Activated CD4-positive, alpha-beta T cell treated with anti-CD3 and anti-CD28 coated beads, Interleukin-2, amount 50 U/mL, for 4 hours (primary cell): ENCODE results near the gene TPRN.
A peak's percentile ranks its signal among the peaks of the same experiment; 100 is the strongest.
"Not testable (repeated sequence)": the region's sequence is repeated elsewhere in the genome, so short reads cannot be mapped to it uniquely, and the experiment has no call there.

ENCODE experiments used
- DNase-seq, 2 experiments: peaks; one replicate each; pipeline ENCODE4 v3.0.0-alpha.2; 2020

The TPRN gene, protein sequence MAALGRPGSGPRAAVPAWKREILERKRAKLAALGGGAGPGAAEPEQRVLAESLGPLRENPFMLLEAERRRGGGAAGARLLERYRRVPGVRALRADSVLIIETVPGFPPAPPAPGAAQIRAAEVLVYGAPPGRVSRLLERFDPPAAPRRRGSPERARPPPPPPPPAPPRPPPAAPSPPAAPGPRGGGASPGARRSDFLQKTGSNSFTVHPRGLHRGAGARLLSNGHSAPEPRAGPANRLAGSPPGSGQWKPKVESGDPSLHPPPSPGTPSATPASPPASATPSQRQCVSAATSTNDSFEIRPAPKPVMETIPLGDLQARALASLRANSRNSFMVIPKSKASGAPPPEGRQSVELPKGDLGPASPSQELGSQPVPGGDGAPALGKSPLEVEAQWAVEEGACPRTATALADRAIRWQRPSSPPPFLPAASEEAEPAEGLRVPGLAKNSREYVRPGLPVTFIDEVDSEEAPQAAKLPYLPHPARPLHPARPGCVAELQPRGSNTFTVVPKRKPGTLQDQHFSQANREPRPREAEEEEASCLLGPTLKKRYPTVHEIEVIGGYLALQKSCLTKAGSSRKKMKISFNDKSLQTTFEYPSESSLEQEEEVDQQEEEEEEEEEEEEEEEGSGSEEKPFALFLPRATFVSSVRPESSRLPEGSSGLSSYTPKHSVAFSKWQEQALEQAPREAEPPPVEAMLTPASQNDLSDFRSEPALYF

DNA sequence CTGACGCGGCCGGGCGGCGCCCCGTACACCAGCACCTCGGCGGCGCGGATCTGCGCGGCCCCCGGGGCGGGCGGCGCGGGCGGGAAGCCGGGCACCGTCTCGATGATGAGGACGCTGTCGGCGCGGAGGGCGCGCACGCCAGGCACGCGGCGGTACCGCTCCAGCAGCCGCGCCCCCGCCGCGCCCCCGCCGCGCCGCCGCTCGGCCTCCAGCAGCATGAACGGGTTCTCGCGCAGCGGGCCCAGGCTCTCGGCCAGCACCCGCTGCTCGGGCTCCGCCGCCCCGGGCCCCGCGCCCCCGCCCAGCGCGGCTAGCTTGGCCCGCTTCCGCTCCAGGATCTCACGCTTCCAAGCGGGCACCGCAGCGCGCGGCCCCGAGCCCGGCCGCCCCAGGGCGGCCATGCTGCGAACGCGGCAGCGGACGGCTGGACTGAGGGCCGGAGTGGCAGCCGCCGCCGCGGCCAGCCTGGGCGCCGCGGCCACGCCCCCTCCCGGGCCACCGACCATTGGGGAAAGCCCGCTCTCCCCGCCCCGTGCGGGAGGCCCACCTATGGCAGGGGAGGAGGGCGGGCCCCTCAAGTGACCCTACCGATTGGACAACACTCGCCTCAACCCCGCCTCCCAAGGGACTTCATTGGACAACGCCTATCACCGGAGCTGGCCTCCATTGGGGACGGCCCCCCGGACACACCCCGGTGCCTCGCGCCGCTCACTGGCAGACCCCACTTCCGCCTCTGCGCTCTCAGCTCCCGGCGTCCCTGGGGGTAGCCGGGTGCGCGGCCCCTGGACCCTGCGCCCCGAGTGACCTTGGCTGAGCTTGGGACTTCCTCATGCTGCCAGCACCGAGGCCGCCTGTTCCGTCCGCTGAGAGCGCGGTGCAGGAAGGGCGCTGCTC lies at the start of gene TPRN:
TPRN (minus strand) TSS at position 431 of the 894 bp plus-strand sequence; CDS start at position 401, 30 bp downstream.
- DNase-seq, result peak; percentile 98 to 99

DNA sequence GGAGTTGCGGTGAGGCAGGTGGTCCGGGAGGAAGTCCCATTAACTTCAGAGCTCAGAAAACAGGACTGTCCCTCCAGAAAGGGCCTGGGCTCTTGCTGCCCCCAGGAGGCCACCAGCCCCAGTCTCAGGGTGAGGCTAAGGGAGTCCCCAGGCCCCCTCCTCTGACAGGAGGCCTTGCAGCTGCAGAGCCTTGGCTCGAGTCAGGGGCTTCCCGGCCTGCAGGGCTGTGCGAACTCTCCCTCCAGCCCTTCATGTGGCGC lies 47.3 kb upstream of the TPRN start:
- DNase-seq, result no peak

DNA sequence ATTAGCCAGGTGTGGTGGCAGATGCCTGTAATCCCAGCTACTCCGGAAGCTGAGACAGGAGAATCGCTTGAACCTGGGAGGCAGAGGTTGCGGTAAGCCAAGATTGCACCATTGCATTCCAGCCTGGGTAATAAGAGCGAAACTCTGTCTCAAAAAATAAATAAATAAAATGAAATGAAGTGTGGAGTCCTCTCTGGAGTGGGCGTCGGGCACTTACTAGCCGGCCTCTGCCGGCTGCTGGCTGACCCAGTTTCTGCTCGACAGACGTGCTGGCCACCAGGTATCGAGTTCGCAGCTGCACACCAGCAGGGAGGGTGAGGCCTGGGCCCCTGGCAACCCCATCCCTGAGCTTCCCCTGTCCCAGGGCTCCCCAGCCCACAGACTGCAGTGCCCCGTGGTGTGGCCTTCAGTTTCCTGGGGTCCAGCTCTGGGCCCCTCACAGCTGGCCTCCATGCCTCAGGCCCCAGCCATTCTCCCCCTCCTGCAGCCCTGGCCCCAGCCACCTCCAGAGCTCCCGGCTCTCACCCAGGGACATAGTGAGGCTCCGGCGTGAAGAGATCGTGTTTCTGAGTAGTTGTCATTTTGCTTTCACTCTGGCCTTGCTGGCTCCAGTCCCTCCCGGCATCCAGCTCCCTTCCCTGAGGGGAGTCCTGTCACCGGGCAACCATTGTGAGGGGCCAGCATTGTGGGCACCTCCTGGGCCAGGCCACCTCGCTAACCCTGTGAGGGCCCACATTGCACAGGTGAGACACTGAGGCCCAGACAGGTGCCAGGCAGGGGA lies 46.8 kb upstream of the TPRN start:
- no peak for DNase-seq

DNA sequence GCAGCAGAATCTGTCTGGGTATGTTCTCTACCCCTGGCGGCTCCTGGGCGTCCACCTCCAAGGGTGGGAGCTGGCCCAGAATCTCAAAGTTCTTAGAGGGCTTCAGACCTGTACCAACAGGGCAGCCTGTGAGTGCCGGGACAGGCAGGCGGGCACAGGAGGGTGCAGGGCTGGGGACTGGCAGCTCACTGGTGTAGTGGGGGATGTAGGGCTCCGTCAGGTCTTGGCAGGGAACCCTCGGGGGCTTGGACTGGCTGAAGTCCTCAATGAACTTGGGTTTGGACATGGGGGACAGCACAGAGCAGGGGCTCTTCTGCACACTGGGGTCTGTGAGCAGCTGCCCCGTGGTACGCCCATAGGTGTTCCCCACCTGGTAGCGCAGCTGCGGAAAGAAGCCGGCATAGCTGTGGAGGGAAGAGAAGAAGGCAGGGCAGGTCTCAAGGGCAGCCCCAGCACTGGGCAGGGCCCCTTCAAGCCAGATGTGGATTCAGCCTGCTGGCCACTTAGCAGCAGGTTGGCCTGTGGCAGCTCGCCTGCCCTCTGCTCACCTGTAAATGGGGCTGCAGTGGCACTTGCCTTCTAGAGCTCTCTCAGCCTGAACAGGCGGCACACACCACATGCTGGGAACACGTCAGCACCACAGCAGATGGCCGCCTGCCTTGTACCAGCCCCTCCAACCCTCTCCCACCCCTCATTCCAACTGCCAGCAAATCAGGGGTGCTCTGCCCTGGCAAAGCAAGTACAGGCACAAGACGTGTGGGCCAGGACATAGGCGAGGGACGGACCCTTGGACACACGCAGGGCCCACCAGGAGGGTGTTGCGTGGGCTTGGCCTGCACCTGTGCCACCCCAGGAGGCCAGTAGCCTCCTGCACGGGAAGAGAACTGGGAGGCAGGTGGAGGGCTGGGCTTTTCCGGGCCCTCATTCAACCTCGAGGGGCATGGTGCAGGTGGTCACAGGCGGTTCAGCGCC lies 45.2 kb upstream of the TPRN start:
- no peak for DNase-seq

DNA sequence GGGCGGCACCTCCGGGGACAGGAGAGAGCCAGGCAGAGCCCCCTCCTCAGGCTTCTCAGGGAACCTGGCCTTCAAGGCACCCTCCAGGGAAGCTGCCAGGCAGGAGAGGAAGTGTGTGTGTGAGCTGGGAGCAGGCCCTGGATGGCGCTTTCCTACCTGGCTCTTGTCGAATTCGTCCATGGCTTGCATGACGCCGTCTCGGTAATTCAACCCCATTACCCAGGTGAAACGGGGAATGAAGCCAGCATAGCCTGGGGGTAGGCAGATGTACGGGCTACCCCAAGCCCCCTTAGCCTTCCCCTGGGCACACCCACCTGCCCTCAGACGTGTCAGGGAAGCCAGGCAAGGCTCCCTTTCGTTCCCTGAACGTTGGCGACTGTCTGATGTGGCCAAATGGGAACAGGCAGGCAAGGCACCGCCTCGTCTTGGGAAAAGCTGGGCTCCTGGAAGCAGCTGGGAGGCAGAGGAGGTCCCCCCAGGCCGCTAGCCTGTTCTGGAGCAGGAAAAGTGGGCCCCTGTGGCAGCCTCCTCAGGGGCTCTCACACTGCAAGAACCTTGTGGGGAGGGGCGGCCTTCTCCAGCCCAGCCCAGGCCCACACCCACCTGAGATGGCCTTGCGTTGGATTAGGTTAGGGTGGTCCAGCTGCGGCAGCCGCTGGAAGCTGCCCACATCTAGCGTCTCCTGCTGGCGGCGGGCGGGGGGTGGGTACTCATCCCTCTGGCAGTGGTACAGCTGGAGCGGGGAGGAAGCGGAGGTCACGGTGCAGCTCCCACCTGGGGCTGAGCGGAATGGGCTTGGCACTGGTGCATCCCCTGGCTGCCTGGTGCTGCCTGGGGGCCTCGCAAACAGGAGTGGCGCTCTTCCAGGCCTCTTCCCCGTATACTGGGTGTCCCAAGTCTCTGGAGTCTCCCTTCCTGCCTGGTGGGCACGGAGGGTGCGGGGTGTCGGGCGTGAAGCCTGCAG lies 44.2 kb upstream of the TPRN start:
- no peak for DNase-seq

DNA sequence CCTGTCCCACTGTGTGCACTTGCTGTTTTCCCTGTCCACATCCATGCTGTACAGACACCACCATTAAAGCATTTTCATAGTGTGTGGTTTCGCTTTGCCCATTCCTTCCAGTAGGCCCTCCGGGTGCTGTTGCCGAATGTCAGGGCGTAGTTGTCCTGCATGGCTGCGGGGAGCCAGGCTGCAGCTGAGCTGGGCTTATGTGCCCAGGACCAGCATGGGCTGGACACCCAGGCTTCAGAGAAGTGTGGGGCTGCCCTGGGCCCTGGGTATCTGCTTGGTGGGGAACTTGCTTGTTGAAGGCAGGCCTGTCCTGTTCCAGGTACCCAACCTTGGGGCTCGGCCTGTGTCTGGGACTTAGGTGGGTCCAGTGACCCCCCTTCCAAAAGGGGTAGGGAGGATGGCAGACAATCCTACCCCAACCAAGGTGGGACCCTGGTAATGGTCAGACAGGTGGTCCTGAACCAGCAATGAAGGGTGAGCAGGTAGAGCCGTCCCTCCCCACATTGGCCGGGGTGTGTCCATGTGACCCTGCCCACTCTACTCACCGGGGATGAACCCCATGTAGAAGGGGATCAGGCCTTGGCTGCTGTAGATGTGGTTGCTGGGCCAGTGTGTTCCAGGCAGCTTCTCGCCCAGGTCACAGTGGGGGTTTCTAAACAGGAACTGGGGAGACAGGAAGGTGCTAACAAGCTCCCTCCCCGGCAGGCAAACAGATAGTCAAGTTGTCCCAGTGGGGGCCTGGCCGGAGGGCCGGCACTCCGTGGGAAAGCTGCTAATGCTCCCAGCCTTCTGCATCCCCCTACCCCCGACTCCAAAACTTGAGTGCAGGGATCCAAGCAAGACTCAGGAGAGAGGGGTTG lies 43.3 kb upstream of the TPRN start:
- DNase-seq, result no peak

DNA sequence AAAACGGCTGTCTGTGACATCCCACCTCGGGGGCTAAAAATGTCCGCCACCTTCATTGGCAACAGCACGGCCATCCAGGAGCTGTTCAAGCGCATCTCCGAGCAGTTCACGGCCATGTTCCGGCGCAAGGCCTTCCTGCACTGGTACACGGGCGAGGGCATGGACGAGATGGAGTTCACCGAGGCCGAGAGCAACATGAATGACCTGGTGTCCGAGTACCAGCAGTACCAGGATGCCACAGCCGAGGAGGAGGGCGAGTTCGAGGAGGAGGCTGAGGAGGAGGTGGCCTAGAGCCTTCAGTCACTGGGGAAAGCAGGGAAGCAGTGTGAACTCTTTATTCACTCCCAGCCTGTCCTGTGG lies 42.7 kb upstream of the TPRN start:
- not testable (repeated sequence) for DNase-seq

DNA sequence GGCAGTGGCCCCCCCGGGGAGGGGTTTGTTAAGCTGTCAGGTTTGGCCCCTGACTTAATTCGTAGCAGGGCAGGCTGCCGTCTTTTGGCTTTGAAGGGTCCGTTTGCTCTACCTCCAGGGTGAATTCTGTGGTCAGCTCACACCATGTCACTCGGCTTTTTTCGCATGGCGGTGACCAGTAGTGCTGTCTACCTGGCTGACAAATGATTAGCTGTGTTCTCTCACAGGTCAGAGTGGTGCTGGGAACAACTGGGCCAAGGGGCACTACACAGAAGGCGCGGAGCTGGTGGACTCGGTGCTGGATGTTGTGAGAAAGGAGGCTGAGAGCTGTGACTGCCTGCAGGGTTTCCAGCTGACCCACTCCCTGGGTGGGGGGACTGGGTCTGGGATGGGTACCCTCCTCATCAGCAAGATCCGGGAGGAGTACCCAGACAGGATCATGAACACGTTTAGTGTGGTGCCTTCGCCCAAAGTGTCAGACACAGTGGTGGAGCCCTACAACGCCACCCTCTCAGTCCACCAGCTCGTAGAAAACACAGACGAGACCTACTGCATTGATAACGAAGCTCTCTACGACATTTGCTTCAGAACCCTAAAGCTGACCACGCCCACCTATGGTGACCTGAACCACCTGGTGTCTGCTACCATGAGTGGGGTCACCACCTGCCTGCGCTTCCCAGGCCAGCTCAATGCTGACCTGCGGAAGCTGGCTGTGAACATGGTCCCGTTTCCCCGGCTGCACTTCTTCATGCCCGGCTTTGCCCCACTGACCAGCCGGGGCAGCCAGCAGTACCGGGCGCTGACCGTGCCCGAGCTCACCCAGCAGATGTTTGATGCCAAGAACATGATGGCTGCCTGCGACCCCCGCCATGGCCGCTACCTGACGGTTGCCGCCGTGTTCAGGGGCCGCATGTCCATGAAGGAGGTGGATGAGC lies 42.0 kb upstream of the TPRN start:
- DNase-seq, result no peak

DNA sequence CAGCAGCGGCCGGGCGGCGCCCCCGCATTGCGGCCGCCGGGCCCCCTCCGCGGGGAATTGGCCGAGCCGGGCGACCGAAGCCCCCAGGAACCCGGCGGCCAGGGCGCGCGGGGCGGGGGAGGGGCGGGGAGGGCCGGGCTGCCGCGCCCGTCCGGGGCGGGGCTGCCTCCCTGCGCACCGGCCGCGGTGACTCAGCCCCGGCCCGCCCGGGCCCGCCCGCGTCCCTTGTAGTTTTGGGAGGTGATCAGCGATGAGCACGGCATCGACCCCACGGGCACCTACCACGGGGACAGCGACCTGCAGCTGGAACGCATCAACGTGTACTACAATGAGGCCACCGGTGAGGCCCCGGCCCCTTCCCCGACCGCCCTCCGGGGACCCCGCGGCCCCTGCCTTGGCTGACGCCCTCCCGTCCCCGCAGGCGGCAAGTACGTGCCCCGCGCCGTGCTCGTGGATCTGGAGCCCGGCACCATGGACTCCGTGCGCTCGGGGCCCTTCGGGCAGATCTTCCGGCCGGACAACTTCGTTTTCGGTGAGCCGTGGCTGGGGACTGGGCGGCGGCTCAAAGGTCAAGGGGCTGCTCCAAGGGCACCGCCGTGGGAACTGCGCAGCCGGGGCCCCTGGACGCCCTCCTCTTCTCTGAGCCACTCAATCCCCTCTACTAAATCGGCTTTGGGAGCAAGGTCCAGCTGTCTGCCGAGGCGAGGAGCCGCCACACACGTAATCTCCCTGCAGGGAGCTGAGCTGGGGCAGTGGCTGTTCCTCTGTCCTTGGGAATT lies 41.1 kb upstream of the TPRN start:
- peak; percentile 64 to 72 for DNase-seq

DNA sequence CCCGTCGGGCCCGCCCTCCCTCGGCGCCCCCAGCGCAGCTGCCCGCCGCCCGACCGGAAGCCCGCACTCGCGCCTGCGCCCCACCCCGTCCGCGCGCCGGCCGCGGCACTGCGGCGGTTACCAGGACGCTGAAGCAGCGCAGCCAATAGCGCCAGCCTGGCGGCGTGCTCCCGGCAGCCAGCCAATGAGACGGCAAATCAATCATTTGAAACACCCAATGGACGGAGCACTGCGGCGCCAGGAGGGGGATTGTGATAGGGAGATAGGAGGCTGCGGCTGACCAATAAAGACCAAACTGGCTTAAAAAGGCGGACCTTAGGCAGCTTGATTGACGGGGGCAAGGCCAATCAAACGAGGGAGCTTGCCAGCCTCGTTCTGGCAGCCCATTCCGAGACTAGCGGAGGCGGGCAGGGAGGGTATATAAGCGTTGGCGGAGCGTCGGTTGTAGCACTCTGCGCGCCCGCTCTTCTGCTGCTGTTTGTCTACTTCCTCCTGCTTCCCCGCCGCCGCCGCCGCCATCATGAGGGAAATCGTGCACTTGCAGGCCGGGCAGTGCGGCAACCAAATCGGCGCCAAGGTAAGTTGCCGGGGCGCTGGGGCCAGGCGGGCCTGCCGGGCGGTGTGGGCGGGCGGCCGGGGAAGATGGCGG lies 40.4 kb upstream of the TPRN start, which contains the start of gene TUBB4B:
TUBB4B (plus strand) TSS at position 447 of the 649 bp plus-strand sequence; CDS start at position 521, 74 bp downstream.
- DNase-seq, result peak; percentile 95 to 97

DNA sequence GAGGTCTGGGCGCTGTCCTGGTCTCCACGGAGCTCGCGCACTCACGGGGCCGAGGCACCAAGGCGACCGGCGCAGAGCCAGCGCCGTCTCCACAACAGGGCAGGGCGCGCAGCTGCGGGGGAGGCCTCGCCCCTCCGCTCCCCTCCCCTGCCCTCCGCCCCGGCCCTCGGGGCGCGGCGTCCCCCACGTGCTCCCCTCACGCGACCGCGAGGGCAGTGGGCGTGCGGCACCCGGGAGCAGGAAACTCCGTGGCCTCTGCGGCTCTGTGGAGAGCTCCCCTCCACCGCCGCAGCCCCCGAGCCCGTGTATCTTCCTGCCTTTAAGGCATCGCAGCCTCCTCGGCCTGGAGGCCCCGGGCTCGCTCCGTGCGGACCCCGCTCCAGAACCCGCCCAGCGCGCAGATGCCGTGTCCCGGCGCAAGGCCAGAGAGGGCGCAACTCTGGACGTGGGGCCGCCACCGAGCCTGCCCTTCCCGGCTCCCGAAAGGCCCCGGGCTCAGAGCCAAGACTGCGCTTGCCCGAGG lies 39.8 kb upstream of the TPRN start:
- peak; percentile 57 to 66 for DNase-seq

DNA sequence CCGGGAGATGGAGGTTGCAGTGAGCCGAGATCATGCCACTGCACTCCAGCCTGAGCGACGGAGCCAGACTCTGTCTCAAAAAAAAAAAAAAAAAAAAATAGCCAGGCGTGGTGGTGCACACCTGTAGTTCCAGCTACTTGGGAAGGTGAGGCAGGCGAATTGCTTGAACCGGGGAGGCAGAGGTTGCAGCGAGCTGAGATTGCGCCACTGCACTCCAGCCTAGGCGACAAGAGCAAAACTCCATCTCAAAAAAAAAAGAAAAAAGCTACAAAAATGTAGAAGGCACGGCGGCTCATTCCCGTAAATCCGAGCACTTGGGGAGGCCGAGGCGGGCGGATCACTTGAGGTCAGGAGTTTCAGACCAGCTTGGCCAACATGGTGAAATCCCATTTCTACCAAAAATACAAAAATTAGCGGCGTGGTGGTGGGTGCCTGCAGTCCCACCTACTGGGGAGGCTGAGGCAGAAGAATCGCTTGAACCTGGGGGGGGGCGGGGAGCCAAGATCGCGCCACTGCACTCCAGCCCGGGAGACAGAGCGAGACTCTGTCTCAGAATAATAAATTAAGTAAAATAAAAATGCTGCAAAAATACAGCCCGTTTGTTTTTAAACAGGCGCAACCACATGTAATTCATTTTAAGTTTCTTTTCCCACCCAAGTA lies 39.1 kb upstream of the TPRN start:
- DNase-seq, result not testable (repeated sequence)

DNA sequence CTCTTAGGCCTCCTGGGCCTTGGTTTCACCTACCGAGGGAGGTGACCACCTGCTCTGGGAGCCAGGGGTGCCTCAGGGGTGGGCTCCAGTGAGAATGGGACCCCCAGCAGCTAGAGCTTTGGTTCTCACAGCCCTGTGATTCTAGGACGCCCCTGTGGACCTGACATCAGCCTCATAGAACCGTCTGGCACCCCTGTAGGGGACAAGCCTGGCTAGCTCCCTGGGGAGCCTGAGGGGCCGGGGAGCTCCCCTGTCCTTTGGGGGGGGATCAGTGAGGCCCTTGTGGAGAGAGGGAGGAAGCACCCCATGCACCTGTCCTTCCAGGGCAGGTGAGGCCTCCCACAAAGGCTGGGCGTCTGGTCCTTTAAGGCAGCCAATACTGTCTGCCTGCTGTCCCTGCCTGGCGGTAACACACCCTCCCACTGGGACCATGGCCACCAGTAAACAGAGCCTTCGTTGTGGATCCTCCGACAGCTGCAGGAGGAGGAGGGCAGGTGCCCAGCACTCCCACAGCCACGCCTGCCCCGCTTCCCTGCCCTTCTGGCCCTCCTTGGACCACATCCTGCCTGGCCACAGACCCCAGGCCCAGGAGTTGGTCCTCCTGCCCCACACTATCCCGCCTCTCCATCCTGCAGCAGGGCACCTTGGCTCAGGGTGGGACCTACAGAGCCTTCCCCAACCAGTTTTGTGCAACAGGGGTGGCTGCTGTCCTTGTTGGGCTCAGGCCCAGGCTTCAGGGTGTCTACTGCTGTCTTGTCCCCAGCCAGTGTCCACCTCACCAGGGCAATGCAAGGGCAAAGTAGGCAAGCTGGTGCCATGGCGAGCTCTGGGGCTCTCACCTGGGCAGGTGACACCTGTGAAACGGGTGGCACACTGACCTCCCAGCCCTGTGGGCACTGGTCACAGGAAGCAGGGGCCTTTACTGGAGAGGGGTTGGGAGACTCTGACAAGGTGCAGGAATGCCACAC lies 37.5 kb upstream of the TPRN start:
- no peak for DNase-seq

DNA sequence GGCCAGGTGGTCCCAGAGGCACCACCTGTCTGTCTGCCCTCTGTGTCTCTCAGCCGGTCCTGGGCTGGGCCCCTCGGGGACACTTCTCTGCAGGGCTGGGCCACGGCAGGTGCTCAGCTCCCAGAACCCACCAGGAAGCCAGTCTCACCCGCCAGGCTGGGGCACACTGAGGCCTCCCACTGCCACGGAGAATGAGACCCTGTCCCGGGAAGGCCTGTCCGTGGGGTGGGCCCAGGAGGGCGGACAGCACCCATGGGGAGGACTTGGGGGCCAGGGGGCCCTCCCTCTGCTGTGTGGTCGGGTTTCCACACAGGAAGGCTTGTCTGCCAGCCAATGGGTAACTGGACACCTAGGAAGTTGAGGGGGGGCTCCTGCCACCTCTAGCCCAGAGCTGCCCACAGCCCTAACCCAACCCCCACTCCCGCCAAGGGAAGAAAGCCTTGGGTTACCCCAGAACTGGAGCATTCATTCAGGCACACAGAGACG lies 36.4 kb upstream of the TPRN start:
- DNase-seq, result no peak
